GM12878 (cell line): ENCODE data around the gene PKM. TPM values are rescaled to one million over a fixed set of nuclear protein-coding genes. Genes with fewer than 3 reads are reported as not detected.
A peak's percentile ranks its signal among the peaks of the same experiment; 100 is the strongest.

Source experiments
- ATF7 ChIP-seq: fragments of 450-650 bp; IDR thresholded peaks from 2 replicates; pipeline ENCODE4 v1.6.1; 2016; ENCODE audit warnings: low read depth, mild to moderate bottlenecking
- CHD2 ChIP-seq: IDR thresholded peaks from 2 replicates; pipeline ENCODE4 v1.6.1; 2011; ENCODE audit warnings: low read depth, low read length, improper control_type of control experiment, borderline replicate concordance
- CREB1 ChIP-seq: IDR thresholded peaks from 2 replicates; pipeline ENCODE4 v1.6.1; 2012; ENCODE audit warnings: low read depth, mild to moderate bottlenecking, inconsistent platforms
- DPF2 ChIP-seq: fragments of 450-650 bp; IDR thresholded peaks from 2 replicates; pipeline ENCODE4 v1.6.1; 2017; ENCODE audit warnings: mild to moderate bottlenecking
- ETV6 ChIP-seq, 2 experiments: fragments of 450-650 bp in 1 of 2; IDR thresholded peaks in 1 of 2; conservative IDR thresholded peaks in 1 of 2; 2 replicates each; pipeline ENCODE4 v1.6.1; 2014; ENCODE audit warnings: antibody characterized with exemption in 1 of 2, borderline replicate concordance in 1 of 2, low read depth in 1 of 2, mild to moderate bottlenecking in 1 of 2, moderate library complexity in 1 of 2
- FOXK2 ChIP-seq: fragments of 450-650 bp; IDR thresholded peaks from 2 replicates; pipeline ENCODE4 v1.6.1; 2017; ENCODE audit warnings: mild to moderate bottlenecking, moderate library complexity
- FOXM1 ChIP-seq: IDR thresholded peaks from 2 replicates; pipeline ENCODE4 v1.6.1; 2012; ENCODE audit warnings: low read depth, mild to moderate bottlenecking, inconsistent platforms, low read length, moderate library complexity
- GATAD2B ChIP-seq: fragments of 450-650 bp; conservative IDR thresholded peaks from 2 replicates; pipeline ENCODE4 v1.6.1; 2017; ENCODE audit warnings: low read depth, mild to moderate bottlenecking, moderate library complexity
- HCFC1 ChIP-seq: fragments of 150-350 bp; IDR thresholded peaks from 2 replicates; pipeline ENCODE4 v1.6.1; 2014; ENCODE audit warnings: low read length
- HDAC2 ChIP-seq: fragments of 200-600 bp; sonication (generic); IDR thresholded peaks from 2 replicates; pipeline ENCODE4 v1.6.1; 2017
- HDGF ChIP-seq: fragments of 450-650 bp; IDR thresholded peaks from 2 replicates; pipeline ENCODE4 v1.6.1; 2016; ENCODE audit warnings: antibody characterized with exemption
- HSF1 ChIP-seq: fragments of 150-350 bp; IDR thresholded peaks from 2 replicates; pipeline ENCODE4 v1.6.1; 2014; ENCODE audit warnings: mild to moderate bottlenecking, low read depth, low read length
- LARP7 ChIP-seq: fragments of 450-650 bp; IDR thresholded peaks from 2 replicates; pipeline ENCODE4 v1.6.1; 2017; ENCODE audit warnings: mild to moderate bottlenecking
- NBN ChIP-seq: fragments of 450-650 bp; IDR thresholded peaks from 2 replicates; pipeline ENCODE4 v1.6.1; 2016
- NFIC ChIP-seq: IDR thresholded peaks from 2 replicates; pipeline ENCODE4 v1.6.1; 2012; ENCODE audit warnings: low read depth, mild to moderate bottlenecking, inconsistent platforms, low read length, moderate library complexity
- NKRF ChIP-seq: fragments of 450-650 bp; conservative IDR thresholded peaks from 2 replicates; pipeline ENCODE4 v1.6.1; 2017; ENCODE audit warnings: mild to moderate bottlenecking, moderate library complexity
- PML ChIP-seq: IDR thresholded peaks from 2 replicates; pipeline ENCODE4 v1.6.1; 2012; ENCODE audit warnings: low read length, inconsistent platforms
- RB1 ChIP-seq: fragments of 450-650 bp; formaldehyde crosslinking; IDR thresholded peaks from 2 replicates; pipeline ENCODE4 v1.6.1; 2017; ENCODE audit warnings: mild to moderate bottlenecking, borderline replicate concordance
- RBBP5 ChIP-seq: fragments of 200-600 bp; sonication (generic); conservative IDR thresholded peaks from 2 replicates; pipeline ENCODE4 v1.6.1; 2016
- SMAD1 ChIP-seq: fragments of 450-650 bp; IDR thresholded peaks from 2 replicates; pipeline ENCODE4 v1.6.1; 2018; ENCODE audit warnings: mild to moderate bottlenecking, low read depth; ENCODE audit not compliant: partially characterized antibody
- SP1 ChIP-seq: IDR thresholded peaks from one replicate; pipeline ENCODE4 v1.6.1; 2011; ENCODE audit warnings: low read depth, low read length
- YY1 ChIP-seq: IDR thresholded peaks from 2 replicates; pipeline ENCODE4 v1.6.1; 2011; ENCODE audit warnings: low read depth, mild to moderate bottlenecking, low read length
- polyA plus RNA-seq, 11 experiments: library from polyadenylated mRNA; depleted of rRNA in 4 of 11; unstranded in 6 of 11; stranded (reverse) in 5 of 11; fragments of >200 nt; fragmentation: Nextera tagmentation in 4 of 11; fragmentation: Illumina TruSeq in 1 of 11; extraction: Ambion mirVana in 4 of 11; extraction: Trizol in 1 of 11; gene quantifications; 1 replicate in 1 of 11; 2 replicates in 10 of 11; pipeline versions ENCODE4 v1.2.1 to v1.2.3, GENCODE V29; 2011 to 2016; ENCODE audit warnings: inconsistent platforms in 2 of 11, missing spikeins in 2 of 11, low read depth in 1 of 11
- total RNA-seq, 4 experiments: library from RNA; depleted of rRNA in 3 of 4; stranded (reverse); fragments of >200 nt in 3 of 4; fragmentation: Illumina TruSeq in 1 of 4; extraction: Trizol in 1 of 4; gene quantifications; 2 replicates each; pipeline versions ENCODE4 v1.2.1 to v1.2.3, GENCODE V29; 2013 to 2021
- TF ChIP-seq, protein P1 (sequence below): IDR thresholded peaks from 2 replicates; pipeline ENCODE4 v1.6.1; 2012; ENCODE audit warnings: improper control_type of control experiment, low read depth, low read length; ENCODE audit not compliant: insufficient replicate concordance

PKM gene
- total and polyA plus RNA-seq, 10 of the 15 experiments (the other 5 are each of a cell fraction or from before 2014, with no cell fraction given): 491 to 2,011 (median 1,433) TPM

DNA sequence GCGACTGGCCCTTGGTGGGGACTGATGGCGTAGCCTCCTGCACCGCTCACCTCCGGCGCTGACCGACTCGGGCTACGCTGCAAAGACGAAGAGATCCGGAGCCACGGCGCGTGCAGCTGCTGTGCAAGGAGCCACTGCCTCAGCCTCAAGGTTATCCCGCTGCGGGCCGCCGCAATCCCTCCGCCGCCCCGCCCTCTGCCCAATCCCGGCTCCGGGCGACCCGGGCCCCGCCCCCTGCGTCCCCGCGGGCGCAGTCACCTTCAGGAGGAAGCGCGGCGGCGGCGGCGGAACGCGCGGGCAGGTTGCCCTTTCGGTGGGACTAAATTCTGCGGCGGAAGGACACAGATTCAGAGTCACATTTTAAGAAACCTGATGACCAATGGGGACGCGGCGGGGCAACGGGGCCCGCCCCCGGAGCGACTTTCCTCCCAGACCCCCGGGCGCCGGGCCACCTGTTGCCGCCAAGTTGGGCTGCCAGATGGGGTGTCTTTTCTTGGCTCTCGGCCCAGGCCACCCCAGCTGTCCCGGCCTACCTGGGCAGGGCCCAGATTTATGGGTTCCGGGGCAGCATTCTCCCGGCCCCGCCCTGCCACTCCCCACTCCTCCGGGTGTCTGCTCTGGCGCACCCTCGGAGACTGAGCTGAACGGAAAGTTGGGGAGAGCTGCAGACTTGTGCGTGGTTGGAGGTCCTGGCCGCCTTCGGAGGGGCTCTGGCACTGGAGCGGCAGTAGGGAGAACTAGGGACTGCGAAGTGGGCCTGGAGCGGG lies at the start of gene PKM (continued):
- TF ChIP-seq, protein P1, sequence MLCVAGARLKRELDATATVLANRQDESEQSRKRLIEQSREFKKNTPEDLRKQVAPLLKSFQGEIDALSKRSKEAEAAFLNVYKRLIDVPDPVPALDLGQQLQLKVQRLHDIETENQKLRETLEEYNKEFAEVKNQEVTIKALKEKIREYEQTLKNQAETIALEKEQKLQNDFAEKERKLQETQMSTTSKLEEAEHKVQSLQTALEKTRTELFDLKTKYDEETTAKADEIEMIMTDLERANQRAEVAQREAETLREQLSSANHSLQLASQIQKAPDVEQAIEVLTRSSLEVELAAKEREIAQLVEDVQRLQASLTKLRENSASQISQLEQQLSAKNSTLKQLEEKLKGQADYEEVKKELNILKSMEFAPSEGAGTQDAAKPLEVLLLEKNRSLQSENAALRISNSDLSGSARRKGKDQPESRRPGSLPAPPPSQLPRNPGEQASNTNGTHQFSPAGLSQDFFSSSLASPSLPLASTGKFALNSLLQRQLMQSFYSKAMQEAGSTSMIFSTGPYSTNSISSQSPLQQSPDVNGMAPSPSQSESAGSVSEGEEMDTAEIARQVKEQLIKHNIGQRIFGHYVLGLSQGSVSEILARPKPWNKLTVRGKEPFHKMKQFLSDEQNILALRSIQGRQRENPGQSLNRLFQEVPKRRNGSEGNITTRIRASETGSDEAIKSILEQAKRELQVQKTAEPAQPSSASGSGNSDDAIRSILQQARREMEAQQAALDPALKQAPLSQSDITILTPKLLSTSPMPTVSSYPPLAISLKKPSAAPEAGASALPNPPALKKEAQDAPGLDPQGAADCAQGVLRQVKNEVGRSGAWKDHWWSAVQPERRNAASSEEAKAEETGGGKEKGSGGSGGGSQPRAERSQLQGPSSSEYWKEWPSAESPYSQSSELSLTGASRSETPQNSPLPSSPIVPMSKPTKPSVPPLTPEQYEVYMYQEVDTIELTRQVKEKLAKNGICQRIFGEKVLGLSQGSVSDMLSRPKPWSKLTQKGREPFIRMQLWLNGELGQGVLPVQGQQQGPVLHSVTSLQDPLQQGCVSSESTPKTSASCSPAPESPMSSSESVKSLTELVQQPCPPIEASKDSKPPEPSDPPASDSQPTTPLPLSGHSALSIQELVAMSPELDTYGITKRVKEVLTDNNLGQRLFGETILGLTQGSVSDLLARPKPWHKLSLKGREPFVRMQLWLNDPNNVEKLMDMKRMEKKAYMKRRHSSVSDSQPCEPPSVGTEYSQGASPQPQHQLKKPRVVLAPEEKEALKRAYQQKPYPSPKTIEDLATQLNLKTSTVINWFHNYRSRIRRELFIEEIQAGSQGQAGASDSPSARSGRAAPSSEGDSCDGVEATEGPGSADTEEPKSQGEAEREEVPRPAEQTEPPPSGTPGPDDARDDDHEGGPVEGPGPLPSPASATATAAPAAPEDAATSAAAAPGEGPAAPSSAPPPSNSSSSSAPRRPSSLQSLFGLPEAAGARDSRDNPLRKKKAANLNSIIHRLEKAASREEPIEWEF: no peak
- peak; percentile 76 for TF ChIP-seq YY1
- peak; percentile 90 for TF ChIP-seq NKRF
- TF ChIP-seq PML: no peak
- TF ChIP-seq ATF7: no peak
- TF ChIP-seq NBN: no peak
- 0 out of 2 replicates have a peak, but pooled peaks have one; percentile 31 for TF ChIP-seq HCFC1
- TF ChIP-seq RBBP5: no peak
- peak; percentile 50; the same call in 1 of the 2 replicates for TF ChIP-seq HDGF
- TF ChIP-seq HSF1: peak; percentile 60; the same call in 1 of the 2 replicates
- TF ChIP-seq DPF2: peak; percentile 80
- TF ChIP-seq GATAD2B: no peak; the same call in 1 of the 2 replicates
- TF ChIP-seq RB1: peak; percentile 92; the same call in 1 of the 2 replicates
- no peak for TF ChIP-seq NFIC
- TF ChIP-seq SMAD1: no peak
- TF ChIP-seq CREB1: no peak
- peak in 1 of 2 experiments; percentile 55; a peak in 2 of 4 replicates for TF ChIP-seq ETV6 (conservative IDR thresholded peaks at IDR 0.05 in 1 of 2, IDR thresholded peaks at IDR 0.05 in 1 of 2; ENCODE audit: borderline replicate concordance in 1 of 2, low read depth in 1 of 2)
- TF ChIP-seq FOXM1: no peak
- TF ChIP-seq CHD2: peak; percentile 97
- peak; percentile 89 for TF ChIP-seq LARP7
- peak; percentile 76 for TF ChIP-seq SP1
- TF ChIP-seq FOXK2: no peak
- TF ChIP-seq HDAC2: no peak
